A673 (cell line): ENCODE measurements around the gene COL4A2.

Experiments
- CTCF ChIP-seq: fragments of 300-800, 200-600 bp; sonication (generic); conservative IDR thresholded peaks from 2 replicates; pipeline ENCODE4 v1.5.1; 2017; ENCODE audit warnings: low read depth, mild to moderate bottlenecking, antibody characterized with exemption, low read length, moderate library complexity, mixed read lengths
- EZH2 ChIP-seq: fragments of 200-600 bp; sonication (generic); IDR thresholded peaks from 2 replicates; pipeline ENCODE4 v1.6.1; 2017; ENCODE audit warnings: borderline replicate concordance, low read depth, mild to moderate bottlenecking, mixed read lengths, antibody characterized with exemption, low read length; ENCODE audit not compliant: poor library complexity, severe bottlenecking

GRCh38 chr13:110307767-110308655 lies 927 bp downstream of the COL4A2 start:
- TF ChIP-seq CTCF (no peak), EZH2 (no peak)
